Fibroblast of lung (primary cell): ENCODE data around the gene EMID1. TPM values are rescaled to one million over a fixed set of nuclear protein-coding genes. Genes with fewer than 3 reads are reported as not detected.

ENCODE experiments used
- DNase-seq, 2 donors: peaks; one replicate each; pipeline versions ENCODE4 v3.0.0 to v3.0.0-alpha.2; 2010; ENCODE audit warnings: low read depth in 2 of 2
- H2AFZ ChIP-seq: 2 replicates; pipeline ENCODE4 v1.5.1; 2012; ENCODE audit warnings: low read length, control low read depth, inconsistent platforms
- H3K27ac ChIP-seq: 2 replicates; pipeline ENCODE4 v1.5.1; 2011; ENCODE audit warnings: low read length, control low read depth; ENCODE audit not compliant: insufficient read depth
- H3K27me3 ChIP-seq: 2 replicates; pipeline ENCODE4 v1.5.1; 2011; ENCODE audit warnings: mild to moderate bottlenecking, low read length; ENCODE audit not compliant: control insufficient read depth, insufficient read depth
- H3K36me3 ChIP-seq: 2 replicates; pipeline ENCODE4 v1.5.1; 2011; ENCODE audit warnings: low read length; ENCODE audit not compliant: control insufficient read depth, insufficient read depth
- H3K4me1 ChIP-seq: 2 replicates; pipeline ENCODE4 v1.5.1; 2011; ENCODE audit warnings: low read length; ENCODE audit not compliant: control insufficient read depth, insufficient read depth; ENCODE audit errors: extremely low read depth
- H3K4me2 ChIP-seq: 2 replicates; pipeline ENCODE4 v1.5.1; 2011; ENCODE audit warnings: low read length, control low read depth; ENCODE audit not compliant: insufficient read depth; ENCODE audit errors: extremely low read depth
- H3K4me3 ChIP-seq, 4 experiments: fragments of 200-600 bp in 1 of 4; sonication (generic) in 1 of 4; replicated peaks in 1 of 4; 2 replicates each; pipeline ENCODE4 v1.5.1; 2011 to 2016; ENCODE audit warnings: low read length in 4 of 4, low read depth in 3 of 4, mild to moderate bottlenecking in 3 of 4, control low read depth in 2 of 4, inconsistent platforms in 1 of 4, mixed read lengths in 1 of 4; ENCODE audit not compliant: insufficient read depth in 1 of 4; ENCODE audit errors: control extremely low read depth in 1 of 4
- H3K79me2 ChIP-seq: 2 replicates; pipeline ENCODE4 v1.5.1; 2012; ENCODE audit warnings: mild to moderate bottlenecking, low read length, inconsistent platforms; ENCODE audit not compliant: control insufficient read depth, insufficient read depth
- H3K9ac ChIP-seq: 2 replicates; pipeline ENCODE4 v1.5.1; 2011; ENCODE audit warnings: mild to moderate bottlenecking, low read length, control low read depth; ENCODE audit not compliant: insufficient read depth
- H3K9me3 ChIP-seq: 2 replicates; pipeline ENCODE4 v1.5.1; 2012; ENCODE audit warnings: low read depth, low read length; ENCODE audit not compliant: control insufficient read depth, insufficient read depth
- H4K20me1 ChIP-seq: 2 replicates; pipeline ENCODE4 v1.5.1; 2011; ENCODE audit warnings: low read length; ENCODE audit not compliant: control insufficient read depth, insufficient read depth; ENCODE audit errors: extremely low read depth
- EZH2 ChIP-seq: IDR thresholded peaks from 2 replicates; pipeline ENCODE4 v1.5.1; 2012; ENCODE audit warnings: low read length, control low read depth, mild to moderate bottlenecking; ENCODE audit errors: missing control alignments
- polyA plus RNA-seq, 2 donors: library from polyadenylated mRNA; depleted of rRNA in 1 of 2; stranded (reverse) in 1 of 2; unstranded in 1 of 2; fragments of >200 nt; gene quantifications; 2 replicates each; pipeline ENCODE4 v1.2.1, GENCODE V29; 2011 to 2012; ENCODE audit warnings: missing spikeins in 1 of 2
- total RNA-seq: library from RNA; depleted of rRNA; stranded (reverse); fragments of >200 nt; gene quantifications from 2 replicates; pipeline ENCODE4 v1.2.1, GENCODE V29; 2014
- TF ChIP-seq, protein P1 (sequence below), 2 donors: IDR thresholded peaks in 1 of 2; conservative IDR thresholded peaks in 1 of 2; 1 replicate in 1 of 2; 2 replicates in 1 of 2; pipeline ENCODE4 v1.5.1; 2011 to 2012; ENCODE audit warnings: low read length in 2 of 2, control low read depth in 1 of 2, inconsistent platforms in 1 of 2, low read depth in 1 of 2, mild to moderate bottlenecking in 1 of 2

EMID1 gene
- total and polyA plus RNA-seq, 2 donors (not counting 1 experiment from before 2014, with no cell fraction given) = 0.50 TPM; not detected in 1

GRCh38 chr22:29298641-29299040 lies 92.9 kb downstream of the EMID1 start:
- TF ChIP-seq, protein P1, sequence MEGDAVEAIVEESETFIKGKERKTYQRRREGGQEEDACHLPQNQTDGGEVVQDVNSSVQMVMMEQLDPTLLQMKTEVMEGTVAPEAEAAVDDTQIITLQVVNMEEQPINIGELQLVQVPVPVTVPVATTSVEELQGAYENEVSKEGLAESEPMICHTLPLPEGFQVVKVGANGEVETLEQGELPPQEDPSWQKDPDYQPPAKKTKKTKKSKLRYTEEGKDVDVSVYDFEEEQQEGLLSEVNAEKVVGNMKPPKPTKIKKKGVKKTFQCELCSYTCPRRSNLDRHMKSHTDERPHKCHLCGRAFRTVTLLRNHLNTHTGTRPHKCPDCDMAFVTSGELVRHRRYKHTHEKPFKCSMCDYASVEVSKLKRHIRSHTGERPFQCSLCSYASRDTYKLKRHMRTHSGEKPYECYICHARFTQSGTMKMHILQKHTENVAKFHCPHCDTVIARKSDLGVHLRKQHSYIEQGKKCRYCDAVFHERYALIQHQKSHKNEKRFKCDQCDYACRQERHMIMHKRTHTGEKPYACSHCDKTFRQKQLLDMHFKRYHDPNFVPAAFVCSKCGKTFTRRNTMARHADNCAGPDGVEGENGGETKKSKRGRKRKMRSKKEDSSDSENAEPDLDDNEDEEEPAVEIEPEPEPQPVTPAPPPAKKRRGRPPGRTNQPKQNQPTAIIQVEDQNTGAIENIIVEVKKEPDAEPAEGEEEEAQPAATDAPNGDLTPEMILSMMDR (conservative IDR thresholded peaks at IDR 0.05 in 1 of 2, IDR thresholded peaks at IDR 0.05 in 1 of 2; ENCODE audit: low read depth in 1 of 2, low read length in 2 of 2) = no peak
- TF ChIP-seq EZH2 = no peak
- Histone ChIP-seq H3K9me3 (no peaks in the 10 kb centered on the region), H3K27me3 (no peaks in the 10 kb centered on the region), H3K4me3 (no peak overlapping the region), H3K27ac (no peak overlapping the region), H2AFZ (no peak overlapping the region), H3K4me2 (no peak overlapping the region), H3K79me2 (no peaks in the 10 kb centered on the region), H3K36me3 (peaks cover 18% of the 10 kb centered on the region), H3K9ac (no peak overlapping the region), H4K20me1 (no peaks in the 10 kb centered on the region), H3K4me1 (no peaks in the 10 kb centered on the region)
- DNase-seq = no peak

GRCh38 chr22:29299136-29299900 lies 93.6 kb downstream of the EMID1 start:
- H3K4me1 ChIP-seq = no peaks in the 10 kb centered on the region

GRCh38 chr22:29300467-29300806 lies 94.7 kb downstream of the EMID1 start:
- H3K27ac ChIP-seq = no peak overlapping the region
- no peak overlapping the region for H2AFZ ChIP-seq
- no peak overlapping the region for H3K4me2 ChIP-seq
- no peak overlapping the region for H3K9ac ChIP-seq
- no peak overlapping the region for H3K4me3 ChIP-seq
- H4K20me1 ChIP-seq = no peaks in the 10 kb centered on the region
- no peak for DNase-seq
- peaks cover 18% of the 10 kb centered on the region for H3K36me3 ChIP-seq
- no peaks in the 10 kb centered on the region for H3K4me1 ChIP-seq
- TF ChIP-seq, protein P1 (conservative IDR thresholded peaks at IDR 0.05 in 1 of 2, IDR thresholded peaks at IDR 0.05 in 1 of 2; ENCODE audit: low read depth in 1 of 2, low read length in 2 of 2) = no peak
- TF ChIP-seq EZH2 = no peak
- H3K27me3 ChIP-seq = no peaks in the 10 kb centered on the region
- no peaks in the 10 kb centered on the region for H3K79me2 ChIP-seq
- H3K9me3 ChIP-seq = no peaks in the 10 kb centered on the region

More at GRCh38 chr22:29299136-29299900, 93.6 kb downstream of the EMID1 start:
- no peak overlapping the region for H2AFZ ChIP-seq
- no peaks in the 10 kb centered on the region for H3K27me3 ChIP-seq
- H3K79me2 ChIP-seq = no peaks in the 10 kb centered on the region
- TF ChIP-seq, protein P1 (conservative IDR thresholded peaks at IDR 0.05 in 1 of 2, IDR thresholded peaks at IDR 0.05 in 1 of 2; ENCODE audit: low read depth in 1 of 2, low read length in 2 of 2) = no peak
- no peak for TF ChIP-seq EZH2
- DNase-seq = no peak
- no peak overlapping the region for H3K4me2 ChIP-seq
- H4K20me1 ChIP-seq = no peaks in the 10 kb centered on the region
- no peak overlapping the region for H3K4me3 ChIP-seq
- H3K27ac ChIP-seq = no peak overlapping the region
- H3K9me3 ChIP-seq = no peaks in the 10 kb centered on the region
- no peak overlapping the region for H3K9ac ChIP-seq
- H3K36me3 ChIP-seq = peaks cover 18% of the 10 kb centered on the region
